GM19193 (cell line): ENCODE results near the gene HDHD5.

ENCODE experiments used
- POLR2A ChIP-seq: IDR thresholded peaks from 4 replicates; pipeline ENCODE4 v1.6.1; 2011; ENCODE audit not compliant: insufficient read depth, insufficient read length; ENCODE audit errors: extremely low read depth

Gene HDHD5

GRCh38 chr22:17105143-17106129 is 53.6 kb downstream of the HDHD5 start:
- TF ChIP-seq POLR2A = no peak

- TF ChIP-seq POLR2A = no peak
Observed at GRCh38 chr22:17104336-17104935, 54.6 kb downstream of the HDHD5 start.

GRCh38 chr22:17103351-17103750 is 55.7 kb downstream of the HDHD5 start:
- TF ChIP-seq POLR2A = no peak

- TF ChIP-seq POLR2A = no peak
Observed at GRCh38 chr22:17102297-17102667, 56.8 kb downstream of the HDHD5 start.

GRCh38 chr22:17101475-17102296 is 57.4 kb downstream of the HDHD5 start:
- TF ChIP-seq POLR2A = no peak

GRCh38 chr22:17100621-17101020 is 58.5 kb downstream of the HDHD5 start:
- no peak for TF ChIP-seq POLR2A

GRCh38 chr22:17098379-17098819 is 60.7 kb downstream of the HDHD5 start:
- no peak for TF ChIP-seq POLR2A

- no peak for TF ChIP-seq POLR2A
Observed at GRCh38 chr22:17097701-17098100, 61.4 kb downstream of the HDHD5 start.

GRCh38 chr22:17097062-17097461 is 62.0 kb downstream of the HDHD5 start:
- no peak for TF ChIP-seq POLR2A

- TF ChIP-seq POLR2A = no peak
Observed at GRCh38 chr22:17096071-17096470, 63.0 kb downstream of the HDHD5 start.

- TF ChIP-seq POLR2A = no peak
Observed at GRCh38 chr22:17095538-17095937, 63.5 kb downstream of the HDHD5 start.

- no peak for TF ChIP-seq POLR2A
Observed at GRCh38 chr22:17093081-17093480, 66.0 kb downstream of the HDHD5 start.

GRCh38 chr22:17091851-17092250 is 67.2 kb downstream of the HDHD5 start:
- TF ChIP-seq POLR2A = no peak

- TF ChIP-seq POLR2A = no peak
Observed at GRCh38 chr22:17090550-17090949, 68.5 kb downstream of the HDHD5 start.
